Measurements from ENCODE around the gene ZFPM1. TPM values are rescaled to one million over a fixed set of nuclear protein-coding genes. Genes with fewer than 3 reads are reported as not detected.

The ZFPM1 gene
- total and polyA plus RNA-seq, 2 of the 8 experiments (the other 6 are each of a cell fraction or from before 2014, with no cell fraction given), result 0.74 to 4.8 TPM

GRCh38 chr16:88486398-88487123 lies 33.5 kb downstream of the ZFPM1 start (continued):
- TF ChIP-seq RAD21 (IDR thresholded peaks at IDR 0.05 in 1 of 2, conservative IDR thresholded peaks at IDR 0.05 in 1 of 2; ENCODE audit: low read depth in 2 of 2, low read length in 2 of 2) (no peak), GTF2F1 (IDR thresholded peaks at IDR 0.05; ENCODE audit: borderline replicate concordance, low read depth, low read length) (no peak), EZH2 (IDR thresholded peaks at IDR 0.05; ENCODE audit: low read depth, low read length, severe bottlenecking) (no peak)
